Trophoblast cell (in vitro differentiated cells and primary cell): ENCODE measurements around the gene CLMN.
A peak's percentile ranks its signal among the peaks of the same experiment; 100 is the strongest.

ENCODE experiments used
- DNase-seq, 2 donors: peaks; one replicate each; pipeline ENCODE4 v3.0.0-alpha.2; 2016
- H2AFZ ChIP-seq: 2 replicates; pipeline ENCODE4 v1.6.1; 2013; ENCODE audit warnings: low read length, moderate library complexity, mild to moderate bottlenecking; ENCODE audit not compliant: insufficient read depth, poor library complexity
- H2AK5ac ChIP-seq: 2 replicates; pipeline ENCODE4 v1.6.1; 2013; ENCODE audit warnings: mild to moderate bottlenecking, low read length
- H2BK120ac ChIP-seq: 2 replicates; pipeline ENCODE4 v1.6.1; 2013; ENCODE audit warnings: low read length, mild to moderate bottlenecking, moderate library complexity; ENCODE audit not compliant: insufficient read depth, poor library complexity
- H2BK12ac ChIP-seq: 2 replicates; pipeline ENCODE4 v1.6.1; 2013; ENCODE audit warnings: mild to moderate bottlenecking, low read length, moderate library complexity
- H2BK5ac ChIP-seq: 2 replicates; pipeline ENCODE4 v1.6.1; 2013; ENCODE audit warnings: low read length, low read depth, moderate library complexity, mild to moderate bottlenecking; ENCODE audit not compliant: poor library complexity
- H3K14ac ChIP-seq: 2 replicates; pipeline ENCODE4 v1.6.1; 2013; ENCODE audit warnings: mild to moderate bottlenecking, low read length
- H3K18ac ChIP-seq: 2 replicates; pipeline ENCODE4 v1.6.1; 2013; ENCODE audit warnings: mild to moderate bottlenecking, low read length
- H3K23ac ChIP-seq: 2 replicates; pipeline ENCODE4 v1.6.1; 2013; ENCODE audit warnings: low read length
- H3K27ac ChIP-seq: 2 replicates; pipeline ENCODE4 v1.5.1; 2013; ENCODE audit warnings: low read depth, mild to moderate bottlenecking, inconsistent platforms, low read length, moderate library complexity
- H3K27me3 ChIP-seq: 2 replicates; pipeline ENCODE4 v1.6.1; 2013; ENCODE audit warnings: inconsistent platforms, mild to moderate bottlenecking, low read length, moderate library complexity; ENCODE audit not compliant: insufficient read depth
- H3K36me3 ChIP-seq, 2 experiments: 1 replicate in 1 of 2; 2 replicates in 1 of 2; pipeline ENCODE4 v1.6.1; 2013; ENCODE audit warnings: low read length in 2 of 2, mild to moderate bottlenecking in 2 of 2, moderate library complexity in 1 of 2; ENCODE audit not compliant: insufficient read depth in 2 of 2, control insufficient read depth in 1 of 2
- H3K4ac ChIP-seq: 2 replicates; pipeline ENCODE4 v1.6.1; 2013; ENCODE audit warnings: low read depth, mild to moderate bottlenecking, low read length, moderate library complexity
- H3K4me1 ChIP-seq, 2 experiments: 1 replicate in 1 of 2; 2 replicates in 1 of 2; pipeline ENCODE4 v1.6.1; 2013; ENCODE audit warnings: low read length in 2 of 2, mild to moderate bottlenecking in 2 of 2, moderate library complexity in 1 of 2; ENCODE audit not compliant: insufficient read depth in 2 of 2, control insufficient read depth in 1 of 2
- H3K4me2 ChIP-seq: 2 replicates; pipeline ENCODE4 v1.6.1; 2013; ENCODE audit warnings: inconsistent platforms, mild to moderate bottlenecking, low read length, moderate library complexity
- H3K4me3 ChIP-seq: 2 replicates; pipeline ENCODE4 v1.5.1; 2013; ENCODE audit warnings: mild to moderate bottlenecking, low read depth, low read length, inconsistent platforms
- H3K79me1 ChIP-seq: one replicate; pipeline ENCODE4 v1.6.1; 2013; ENCODE audit warnings: low read length
- H3K79me2 ChIP-seq: 2 replicates; pipeline ENCODE4 v1.6.1; 2013; ENCODE audit warnings: low read length, mild to moderate bottlenecking; ENCODE audit not compliant: control insufficient read depth, insufficient read depth, poor library complexity
- H3K9ac ChIP-seq: 2 replicates; pipeline ENCODE4 v1.6.1; 2013; ENCODE audit warnings: mild to moderate bottlenecking, low read length
- H3K9me3 ChIP-seq: 2 replicates; pipeline ENCODE4 v1.6.1; 2013; ENCODE audit warnings: low read depth, mild to moderate bottlenecking, control low read depth, inconsistent platforms, low read length; ENCODE audit not compliant: insufficient read depth
- H4K12ac ChIP-seq: 2 replicates; pipeline ENCODE4 v1.6.1; 2013; ENCODE audit warnings: low read depth, mild to moderate bottlenecking, low read length, moderate library complexity
- H4K8ac ChIP-seq: 2 replicates; pipeline ENCODE4 v1.6.1; 2013; ENCODE audit warnings: low read depth, mild to moderate bottlenecking, low read length, moderate library complexity
- H4K91ac ChIP-seq: one replicate; pipeline ENCODE4 v1.6.1; 2013; ENCODE audit warnings: low read depth, mild to moderate bottlenecking, low read length, moderate library complexity
- WGBS: extraction: QIAGEN DNeasy Blood & Tissue Kit; methylation state at CpG from one replicate; pipeline ENCODE4 v1.1.7; 2013; ENCODE audit warnings: missing lambda C conversion rate; ENCODE audit not compliant: insufficient read length, insufficient coverage; ENCODE audit errors: extremely low coverage; 5-methylcytosine and 5-hydroxymethylcytosine counted together

Gene CLMN

GRCh38 chr14:95208598-95208997 lies 111.1 kb downstream of the CLMN start:
- Histone ChIP-seq H3K23ac (no peak overlapping the region), H4K8ac (no peak overlapping the region), H2BK120ac (no peak overlapping the region), H3K79me2 (peaks cover 4% of the 10 kb centered on the region), H2AFZ (no peak overlapping the region), H3K27me3 (no peaks in the 10 kb centered on the region), H3K36me3 (peaks cover 0 to 5% of the 10 kb centered on the region in 2 experiments), H3K79me1 (peaks cover 19% of the 10 kb centered on the region), H4K12ac (no peak overlapping the region), H3K4me1 (peaks cover 14 to 19% of the 10 kb centered on the region in 2 experiments), H2BK12ac (peak overlapping the region; percentile 95), H3K18ac (no peak overlapping the region), H3K27ac (no peak overlapping the region), H3K9me3 (peaks cover 4% of the 10 kb centered on the region), H3K4me3 (no peak overlapping the region), H3K9ac (no peak overlapping the region), H3K14ac (no peak overlapping the region), H2AK5ac (peak overlapping the region; percentile 97), H4K91ac (no peak overlapping the region), H2BK5ac (no peak overlapping the region), H3K4ac (no peak overlapping the region), H3K4me2 (no peak overlapping the region)
- no CpG with 5 or more reads among the region's 6 CpGs for WGBS
- DNase-seq, result no peak

GRCh38 chr14:95207475-95208233 lies 112.1 kb downstream of the CLMN start:
- no peak overlapping the region for H2BK5ac ChIP-seq
- WGBS, result no CpG with 5 or more reads among the region's 7 CpGs
- peak overlapping the region; percentile 85 for H2AK5ac ChIP-seq
- H3K9me3 ChIP-seq, result peaks cover 4% of the 10 kb centered on the region
- H3K4me3 ChIP-seq, result no peak overlapping the region
- peaks cover 8 to 11% of the 10 kb centered on the region in 2 experiments for H3K4me1 ChIP-seq
- H2BK12ac ChIP-seq, result peak overlapping the region; percentile 54
- H2BK120ac ChIP-seq, result peak overlapping the region; percentile 24
- H3K9ac ChIP-seq, result no peak overlapping the region
- peak overlapping the region; percentile 29 for H4K8ac ChIP-seq
- H3K23ac ChIP-seq, result no peak overlapping the region
- H3K36me3 ChIP-seq, result peaks cover 0 to 8% of the 10 kb centered on the region in 2 experiments
- H4K91ac ChIP-seq, result peak overlapping the region; percentile 34
- no peak for DNase-seq
- no peak overlapping the region for H4K12ac ChIP-seq
- H3K27me3 ChIP-seq, result no peaks in the 10 kb centered on the region
- H3K79me2 ChIP-seq, result peaks cover 4% of the 10 kb centered on the region
- peaks cover 12% of the 10 kb centered on the region for H3K79me1 ChIP-seq
- no peak overlapping the region for H3K4me2 ChIP-seq
- H3K18ac ChIP-seq, result peak overlapping the region; percentile 35
- H3K4ac ChIP-seq, result peak overlapping the region; percentile 8
- peak overlapping the region; percentile 11 for H3K14ac ChIP-seq
- H3K27ac ChIP-seq, result no peak overlapping the region
- no peak overlapping the region for H2AFZ ChIP-seq

GRCh38 chr14:95206534-95206933 lies 113.2 kb downstream of the CLMN start:
- Histone ChIP-seq H2BK120ac (no peak overlapping the region), H2BK5ac (no peak overlapping the region), H3K27me3 (no peaks in the 10 kb centered on the region), H3K9ac (no peak overlapping the region), H2BK12ac (no peak overlapping the region), H3K23ac (no peak overlapping the region), H2AK5ac (no peak overlapping the region), H4K91ac (no peak overlapping the region), H3K4me2 (no peak overlapping the region), H3K14ac (no peak overlapping the region), H3K27ac (no peak overlapping the region), H3K4me1 (peaks cover 4 to 6% of the 10 kb centered on the region in 2 experiments), H3K4me3 (no peak overlapping the region), H3K79me1 (peaks cover 7% of the 10 kb centered on the region), H3K18ac (no peak overlapping the region), H3K36me3 (peaks cover 0 to 8% of the 10 kb centered on the region in 2 experiments), H4K8ac (no peak overlapping the region), H3K4ac (no peak overlapping the region), H2AFZ (no peak overlapping the region), H3K9me3 (peaks cover 4% of the 10 kb centered on the region), H4K12ac (no peak overlapping the region), H3K79me2 (peaks cover 1% of the 10 kb centered on the region)
- no CpG with 5 or more reads among the region's 2 CpGs for WGBS
- no peak for DNase-seq

GRCh38 chr14:95204705-95205104 lies 115.0 kb downstream of the CLMN start:
- Histone ChIP-seq H3K23ac (no peak overlapping the region), H3K9me3 (peaks cover 4% of the 10 kb centered on the region), H2BK120ac (no peak overlapping the region), H2BK5ac (no peak overlapping the region), H3K14ac (no peak overlapping the region), H3K9ac (no peak overlapping the region), H3K4me2 (no peak overlapping the region), H3K4me1 (no peaks in the 10 kb centered on the region), H2AFZ (no peak overlapping the region), H3K18ac (no peak overlapping the region), H2BK12ac (no peak overlapping the region), H2AK5ac (no peak overlapping the region), H3K36me3 (peaks cover 0 to 8% of the 10 kb centered on the region in 2 experiments), H4K12ac (no peak overlapping the region), H3K4ac (no peak overlapping the region), H3K27ac (no peak overlapping the region), H3K4me3 (no peak overlapping the region), H3K79me2 (peaks cover 1% of the 10 kb centered on the region), H3K79me1 (peaks cover 3% of the 10 kb centered on the region), H4K91ac (no peak overlapping the region), H4K8ac (no peak overlapping the region), H3K27me3 (no peaks in the 10 kb centered on the region)
- no peak for DNase-seq
- no CpG with 5 or more reads among the region's 2 CpGs for WGBS
